Activated CD4-positive, alpha-beta T cell treated with anti-CD3 and anti-CD28 coated beads for 24 hours (primary cell): ENCODE measurements around the gene CXCL9.
"Not testable (repeated sequence)": the region's sequence is repeated elsewhere in the genome, so short reads cannot be mapped to it uniquely, and the experiment has no call there.

Experiments used
- DNase-seq, 2 donors: peaks; one replicate each; pipeline ENCODE4 v3.0.0-alpha.2; 2020; ENCODE audit warnings: low read depth in 2 of 2

The CXCL9 gene

DNA sequence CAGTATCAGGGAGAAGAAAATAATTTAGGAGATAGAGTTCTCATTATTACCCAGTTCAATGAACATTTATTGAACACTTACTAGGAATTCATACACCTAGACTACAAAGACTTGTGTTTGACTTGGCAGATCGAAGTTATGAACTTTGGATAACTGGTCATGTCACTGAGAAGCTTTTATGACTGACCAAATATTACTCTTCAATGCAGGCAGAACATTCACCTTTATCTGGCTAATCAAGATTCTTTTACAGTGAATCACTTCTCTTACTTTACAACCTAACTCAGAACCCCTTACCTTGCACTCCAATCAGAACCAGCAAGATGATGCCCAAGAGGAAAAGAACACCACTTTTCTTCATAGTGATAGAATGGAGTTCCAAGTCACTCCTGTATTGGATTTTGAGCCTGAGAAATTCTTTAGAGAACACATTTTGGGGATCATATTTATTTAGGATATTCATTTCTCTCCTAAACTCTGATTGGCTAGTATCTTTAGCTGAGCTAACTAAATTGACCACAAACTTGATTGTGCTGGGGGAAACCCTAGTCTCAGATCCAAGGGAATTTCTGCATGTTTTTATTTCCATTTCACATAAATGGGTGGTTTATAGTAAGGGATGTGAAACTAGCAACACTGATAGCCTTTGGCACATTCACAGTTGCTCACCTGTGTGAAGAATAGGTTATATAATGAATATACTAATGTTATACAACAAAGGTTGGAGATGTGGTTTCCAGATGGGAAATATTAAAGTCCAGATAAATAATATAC is at the start of gene CXCL9:
Gene CXCL9 (minus strand): TSS at position 421 of the 774 bp plus-strand sequence. CDS start 60 bp downstream, at position 361.
- no peak for DNase-seq

DNA sequence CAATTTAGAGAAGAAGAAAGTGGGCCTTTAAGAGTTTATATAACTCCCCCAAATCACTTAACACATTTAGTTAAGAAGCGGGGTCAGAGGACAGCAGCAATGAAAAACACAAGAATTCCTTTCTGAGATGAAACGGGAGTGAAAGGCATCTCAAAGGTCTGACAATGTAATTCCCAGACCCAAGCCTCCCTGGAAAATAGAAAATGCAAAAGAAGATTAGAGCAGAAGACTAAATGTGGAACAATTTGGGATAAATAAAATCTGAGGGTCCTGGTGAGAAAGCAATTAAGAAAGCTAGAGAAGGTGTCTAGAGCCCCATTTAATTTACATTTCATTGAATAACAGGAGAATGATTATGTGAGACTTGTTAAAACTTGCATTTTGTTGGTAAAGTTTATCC is 48.1 kb upstream of the CXCL9 start:
- no peak for DNase-seq

DNA sequence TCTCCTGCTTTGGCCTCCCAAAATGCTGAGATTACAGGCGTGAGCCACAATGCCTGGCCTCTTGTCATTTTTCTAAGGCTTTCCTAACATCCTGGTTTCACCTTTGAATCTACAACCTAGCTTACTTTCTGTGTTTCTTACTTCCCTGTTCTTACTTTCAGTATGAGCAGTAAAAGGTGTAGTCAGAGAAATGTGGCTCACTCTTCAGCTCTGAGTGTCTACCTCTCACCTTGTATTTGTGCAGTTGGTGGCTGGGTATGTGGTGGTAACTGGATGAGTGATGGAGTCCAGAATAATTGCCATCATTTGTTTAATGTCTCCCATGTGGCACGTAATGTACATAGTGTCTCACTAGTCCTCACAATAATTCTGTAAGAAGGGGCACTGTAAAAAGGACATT is 47.7 kb upstream of the CXCL9 start:
- DNase-seq: peak in 1 of 2 donors; percentile 12

DNA sequence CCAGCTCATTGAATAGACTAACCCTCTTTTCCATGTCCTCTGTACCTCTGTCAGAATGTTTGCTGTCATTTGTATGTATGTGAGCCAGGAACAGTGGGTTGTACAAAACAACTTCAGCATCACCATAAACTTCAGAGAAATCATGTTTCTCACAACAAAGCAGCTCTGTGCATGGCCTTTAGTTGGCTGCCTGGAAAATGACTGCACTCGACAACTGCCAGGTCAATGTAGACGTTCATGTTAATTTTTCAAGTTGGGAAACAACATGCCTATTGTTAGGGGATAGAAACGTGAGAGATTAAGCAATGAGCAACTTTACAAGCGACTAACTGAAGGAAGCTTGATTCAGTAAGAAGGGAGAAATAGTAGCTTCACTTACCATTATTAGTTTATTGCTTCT is 46.4 kb upstream of the CXCL9 start:
- no peak for DNase-seq

DNA sequence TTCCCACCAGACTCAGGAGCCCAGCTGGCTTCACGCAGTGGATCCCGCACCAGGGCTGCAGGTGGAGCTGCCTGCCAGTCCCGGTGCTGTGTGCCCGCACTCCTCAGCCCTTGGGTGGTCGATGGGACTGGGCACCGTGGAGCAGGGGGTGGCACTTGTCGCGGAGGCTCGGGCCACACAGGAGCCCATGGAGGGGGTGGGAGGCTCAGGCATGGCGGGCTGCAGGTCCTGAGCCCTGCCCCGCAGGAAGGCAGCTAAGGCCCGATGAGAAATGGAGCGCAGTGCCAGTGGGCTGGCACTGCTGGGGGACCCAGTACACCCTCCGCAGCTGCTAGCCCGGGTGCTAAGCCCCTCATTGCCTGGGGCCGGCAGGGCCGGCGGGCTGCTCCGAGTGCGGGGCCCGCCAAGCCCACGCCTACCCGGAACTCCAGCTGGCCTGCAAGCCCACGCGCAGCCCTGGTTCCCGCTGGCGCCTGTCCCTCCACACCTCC is 43.3 kb upstream of the CXCL9 start:
- not testable (repeated sequence) for DNase-seq

DNA sequence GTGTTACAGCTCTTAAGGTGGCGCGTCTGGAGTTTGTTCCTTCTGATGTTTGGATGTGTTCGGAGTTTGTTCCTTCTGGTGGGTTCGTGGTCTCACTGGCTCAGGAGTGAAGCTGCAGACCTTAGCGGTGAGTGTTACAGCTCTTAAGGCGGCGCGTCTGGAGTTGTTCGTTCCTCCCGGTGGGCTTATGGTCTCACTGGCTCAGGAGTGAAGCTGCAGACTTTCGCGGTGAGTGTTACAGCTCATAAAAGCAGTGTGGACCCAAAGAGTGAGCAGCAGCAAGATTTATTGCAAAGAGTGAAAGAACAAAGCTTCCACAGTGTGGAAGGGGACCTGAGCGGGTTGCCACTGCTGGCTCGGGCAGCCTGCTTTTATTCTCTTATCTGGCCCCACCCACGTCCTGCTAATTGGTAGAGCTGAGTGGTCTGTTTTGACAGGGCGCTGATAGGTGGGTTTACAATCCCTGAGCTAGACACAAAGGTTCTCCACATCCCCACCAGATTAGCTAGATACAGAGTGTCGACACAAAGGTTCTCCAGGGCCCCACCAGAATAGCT is 42.6 kb upstream of the CXCL9 start:
- DNase-seq: not testable (repeated sequence)

DNA sequence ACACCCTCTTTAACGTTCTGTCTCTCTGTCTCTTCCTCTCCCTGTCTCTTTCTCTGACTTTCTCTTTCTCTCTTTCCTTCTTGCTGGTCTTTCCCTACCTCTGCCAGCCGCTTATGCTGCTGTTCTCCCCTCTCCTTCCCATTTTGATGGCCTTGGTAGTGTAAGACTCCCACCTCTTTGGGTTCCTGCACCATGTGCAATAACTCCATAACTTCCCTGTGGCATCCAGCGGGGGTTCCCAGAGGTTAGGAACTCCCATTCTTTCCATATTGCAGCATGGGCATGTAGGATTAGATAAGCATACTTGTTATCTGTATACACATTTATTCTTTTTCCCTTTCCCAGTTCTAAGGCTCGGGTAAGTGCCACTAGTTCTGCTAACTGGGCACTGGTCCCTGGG is 37.4 kb upstream of the CXCL9 start:
- DNase-seq: not testable (repeated sequence)

DNA sequence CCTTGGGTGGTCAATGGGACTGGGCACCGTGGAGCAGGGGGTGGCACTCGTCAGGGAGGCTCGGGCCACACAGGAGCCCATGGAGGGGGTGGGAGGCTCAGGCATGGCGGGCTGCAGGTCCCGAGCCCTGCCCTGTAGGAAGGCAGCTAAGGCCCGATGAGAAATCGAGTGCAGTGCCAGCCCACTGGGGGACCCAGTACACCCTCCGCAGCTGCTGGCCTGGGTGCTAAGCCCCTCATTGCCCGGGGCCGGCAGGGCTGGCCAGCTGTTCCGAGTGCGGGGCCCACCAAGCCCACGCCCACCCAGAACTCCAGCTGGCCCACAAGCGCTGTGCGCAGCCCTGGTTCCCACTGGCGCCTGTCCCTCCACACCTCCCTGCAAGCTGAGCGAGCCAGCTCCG is 36.0 kb upstream of the CXCL9 start:
- not testable (repeated sequence) for DNase-seq

DNA sequence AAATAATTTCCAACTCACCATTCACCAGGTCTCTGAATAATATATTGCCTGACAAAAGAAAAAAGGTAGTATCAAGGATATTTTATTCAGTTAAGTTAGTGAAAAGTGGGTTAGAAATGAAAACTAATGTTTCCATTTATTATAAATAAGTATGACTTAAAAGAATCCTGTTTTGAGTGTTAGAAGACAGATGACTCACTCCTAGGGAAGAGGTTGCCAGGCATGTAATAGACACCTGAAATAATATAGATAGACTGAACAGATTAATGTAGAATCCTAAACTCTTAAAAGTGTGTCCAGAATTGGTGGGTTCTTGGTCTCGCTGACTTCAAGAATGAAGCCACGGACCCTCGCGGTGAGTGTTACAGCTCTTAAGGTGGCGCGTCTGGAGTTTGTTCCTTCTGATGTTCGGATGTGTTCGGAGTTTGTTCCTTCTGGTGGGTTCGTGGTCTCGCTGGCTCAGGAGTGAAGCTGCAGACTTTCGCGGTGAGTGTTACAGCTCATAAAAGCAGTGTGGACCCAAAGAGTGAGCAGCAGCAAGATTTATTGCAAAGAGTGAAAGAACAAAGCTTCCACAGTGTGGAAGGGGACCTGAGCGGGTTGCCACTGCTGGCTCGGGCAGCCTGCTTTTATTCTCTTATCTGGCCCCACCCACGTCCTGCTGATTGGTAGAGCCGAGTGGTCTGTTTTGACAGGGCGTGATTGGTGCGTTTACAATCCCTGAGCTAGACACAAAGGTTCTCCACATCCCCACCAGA is 35.1 kb upstream of the CXCL9 start:
- not testable (repeated sequence) for DNase-seq

DNA sequence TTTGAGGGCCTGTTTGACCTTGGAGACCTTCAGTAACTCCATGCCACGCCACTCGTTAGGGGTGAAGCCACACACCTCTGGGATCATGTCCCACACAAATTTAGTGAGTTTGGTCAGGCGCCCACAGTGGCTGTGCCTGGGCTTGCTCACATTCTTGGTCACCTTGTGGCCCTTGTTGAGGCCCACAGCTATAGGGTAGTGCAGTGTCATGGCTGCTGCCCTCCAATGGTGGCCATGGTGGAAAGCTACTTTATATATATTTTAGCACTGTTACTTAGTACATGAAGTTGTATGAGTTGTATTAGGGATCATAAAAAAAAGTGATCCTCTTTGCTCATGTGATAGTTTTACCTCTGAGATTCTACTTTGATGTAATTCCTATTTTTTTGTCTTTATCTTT is 29.5 kb upstream of the CXCL9 start:
- DNase-seq: no peak

DNA sequence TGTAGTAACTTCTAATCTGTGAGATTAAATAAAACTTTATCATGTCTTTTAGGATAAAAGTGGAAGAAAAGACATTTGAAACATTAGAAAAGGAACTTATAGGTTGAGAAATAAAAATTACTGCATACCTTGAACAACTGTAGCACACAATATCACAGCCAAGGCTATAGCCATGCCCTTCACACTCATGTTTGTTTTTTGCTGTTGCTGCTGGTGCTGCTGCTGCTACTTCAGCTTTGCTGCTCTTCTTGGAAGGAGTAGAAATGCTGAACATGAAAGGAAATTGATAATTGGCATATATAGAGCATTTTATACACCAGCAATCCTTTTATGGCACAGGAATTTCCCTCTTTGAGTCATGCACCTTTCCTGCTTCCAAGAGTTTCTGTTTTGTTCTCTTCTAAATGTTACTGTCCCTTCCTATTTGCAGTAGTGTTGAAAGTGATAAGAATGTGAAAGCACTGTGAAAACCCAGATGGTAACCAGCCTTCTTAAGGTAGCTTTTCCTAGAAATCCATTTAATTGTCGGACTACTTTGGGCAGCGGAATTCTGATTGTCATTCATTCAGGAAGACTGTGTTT is 28.6 kb upstream of the CXCL9 start, which contains the start of gene CXCL11:
Gene CXCL11 (minus strand): TSS at position 272 of the 582 bp plus-strand sequence. CDS start 83 bp downstream, at position 189.
- no peak for DNase-seq

DNA sequence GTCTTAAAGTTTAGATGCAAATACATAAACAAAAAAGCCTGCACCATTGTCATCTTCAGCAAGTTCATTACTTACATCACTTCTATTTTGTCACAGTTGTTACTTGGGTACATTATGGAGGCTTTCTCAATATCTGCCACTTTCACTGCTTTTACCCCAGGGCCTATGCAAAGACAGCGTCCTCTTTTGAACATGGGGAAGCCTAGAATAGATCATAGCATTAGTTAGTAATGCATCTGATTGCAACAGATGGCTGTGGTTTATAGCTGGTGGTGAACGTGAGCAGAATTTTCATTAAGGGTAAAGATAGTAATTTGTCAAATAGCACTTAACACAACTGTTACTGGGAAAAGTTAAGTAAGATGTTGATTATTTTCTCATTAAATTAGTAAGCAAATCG is 27.8 kb upstream of the CXCL9 start:
- no peak for DNase-seq

DNA sequence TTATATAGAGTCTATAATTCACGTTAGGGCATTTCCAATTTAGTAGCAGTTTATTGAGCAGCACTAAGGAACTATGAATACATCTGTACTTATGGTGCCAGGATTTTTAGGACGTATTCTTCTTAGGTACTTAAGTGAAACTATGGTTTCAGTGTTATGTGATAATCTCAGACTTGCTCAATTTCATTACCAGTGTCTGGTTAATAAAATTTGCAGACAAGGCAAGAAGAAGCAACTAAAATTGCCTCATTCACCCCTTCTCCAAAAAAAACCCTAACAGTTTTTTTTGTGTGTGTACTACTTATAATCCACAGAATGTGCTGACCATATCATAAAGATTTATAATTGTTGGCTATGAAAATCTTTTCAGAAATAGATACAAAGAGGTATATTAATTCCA is 22.0 kb upstream of the CXCL9 start:
- DNase-seq: no peak

DNA sequence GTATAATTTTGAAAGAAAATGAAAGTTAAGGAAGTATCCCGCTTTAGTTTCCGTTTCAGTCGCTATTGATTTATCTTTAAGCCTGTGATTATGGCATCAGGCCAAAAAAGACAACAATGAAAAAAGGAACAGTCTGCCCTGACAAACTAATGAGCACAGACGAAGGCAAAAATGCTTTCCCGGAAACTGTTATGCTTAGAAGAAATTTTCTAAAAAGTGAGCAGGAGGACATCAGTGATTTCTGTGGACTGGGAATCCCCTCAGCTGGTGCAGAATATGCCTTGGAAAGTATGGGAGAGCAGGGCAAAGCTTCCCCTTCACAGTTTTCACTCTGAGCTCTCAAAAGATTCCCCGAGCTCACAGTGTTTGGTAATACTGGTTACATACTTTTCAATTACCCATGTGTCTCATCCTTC is 21.0 kb upstream of the CXCL9 start:
- DNase-seq: no peak

DNA sequence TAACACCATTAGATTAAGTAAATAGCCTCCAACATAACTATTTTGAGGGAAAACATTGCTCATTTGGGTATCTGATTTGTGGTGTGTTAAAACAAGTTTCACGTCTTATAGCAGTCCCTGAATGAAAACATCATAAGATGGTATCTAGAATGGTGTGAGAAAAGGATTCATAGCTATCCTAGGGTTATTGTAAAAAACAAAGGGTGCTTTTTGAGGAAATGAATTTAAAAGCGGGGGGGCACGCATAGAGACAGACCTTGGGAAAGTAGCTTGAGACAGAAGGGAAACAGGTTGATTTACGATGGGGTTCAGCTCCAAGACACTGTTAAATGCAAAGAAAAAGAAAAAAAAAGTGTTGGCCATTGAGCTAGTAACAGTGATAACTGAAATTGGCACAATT is 16.8 kb upstream of the CXCL9 start:
- no peak for DNase-seq

DNA sequence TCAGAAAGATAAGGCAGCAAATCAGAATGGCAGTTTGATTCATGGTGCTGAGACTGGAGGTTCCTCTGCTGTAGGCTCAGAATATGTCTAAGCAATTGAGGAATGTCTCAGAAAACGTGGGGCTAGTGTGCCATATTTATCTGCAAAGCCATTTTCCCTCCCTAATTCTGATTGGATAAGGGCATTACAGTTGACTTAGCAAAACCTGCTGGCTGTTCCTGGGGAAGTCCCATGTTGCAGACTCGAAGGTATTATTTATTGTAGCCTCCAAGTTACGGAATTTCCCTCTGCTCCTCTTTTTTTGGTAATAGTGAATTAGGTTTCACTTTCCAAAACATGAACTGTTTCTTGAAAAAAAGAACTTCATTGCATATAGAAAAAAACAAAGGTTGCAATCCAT is 16.1 kb upstream of the CXCL9 start, which contains the start of gene CXCL10:
Gene CXCL10 (minus strand): TSS at position 109 of the 400 bp plus-strand sequence. CDS start 66 bp downstream, at position 43.
- DNase-seq: no peak

DNA sequence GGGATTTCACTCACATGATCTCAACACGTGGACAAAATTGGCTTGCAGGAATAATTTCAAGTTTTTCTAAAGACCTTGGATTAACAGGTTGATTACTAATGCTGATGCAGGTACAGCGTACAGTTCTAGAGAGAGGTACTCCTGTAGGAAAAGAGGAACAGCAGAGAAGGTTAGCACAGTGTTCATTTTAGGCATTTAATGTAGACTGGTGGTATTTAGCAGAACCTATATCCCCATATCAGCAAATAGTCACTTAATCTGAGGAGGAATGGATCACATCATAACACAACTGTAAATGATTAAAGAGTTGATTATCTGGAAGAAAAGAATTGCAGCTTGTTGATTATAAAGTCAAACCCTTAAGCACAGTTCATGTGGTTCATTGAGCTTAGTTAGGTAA is 15.4 kb upstream of the CXCL9 start:
- no peak for DNase-seq

DNA sequence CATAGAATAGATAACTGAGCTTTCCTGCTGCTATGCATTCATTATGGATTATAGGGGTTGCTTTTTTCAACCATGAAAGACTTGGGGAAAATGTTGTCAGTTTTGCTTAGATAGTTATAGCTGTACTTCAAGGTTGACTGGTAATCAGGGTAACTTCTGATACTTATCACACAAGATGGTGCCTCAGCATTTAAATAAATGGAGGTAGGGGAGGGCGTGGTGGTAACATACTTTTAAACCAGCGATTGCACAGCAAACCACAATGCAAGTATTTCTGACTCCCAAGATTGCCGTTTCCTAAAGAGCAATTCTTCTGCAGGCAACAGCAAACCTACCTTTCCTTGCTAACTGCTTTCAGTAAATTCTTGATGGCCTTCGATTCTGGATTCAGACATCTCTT is 14.7 kb upstream of the CXCL9 start:
- no peak for DNase-seq

DNA sequence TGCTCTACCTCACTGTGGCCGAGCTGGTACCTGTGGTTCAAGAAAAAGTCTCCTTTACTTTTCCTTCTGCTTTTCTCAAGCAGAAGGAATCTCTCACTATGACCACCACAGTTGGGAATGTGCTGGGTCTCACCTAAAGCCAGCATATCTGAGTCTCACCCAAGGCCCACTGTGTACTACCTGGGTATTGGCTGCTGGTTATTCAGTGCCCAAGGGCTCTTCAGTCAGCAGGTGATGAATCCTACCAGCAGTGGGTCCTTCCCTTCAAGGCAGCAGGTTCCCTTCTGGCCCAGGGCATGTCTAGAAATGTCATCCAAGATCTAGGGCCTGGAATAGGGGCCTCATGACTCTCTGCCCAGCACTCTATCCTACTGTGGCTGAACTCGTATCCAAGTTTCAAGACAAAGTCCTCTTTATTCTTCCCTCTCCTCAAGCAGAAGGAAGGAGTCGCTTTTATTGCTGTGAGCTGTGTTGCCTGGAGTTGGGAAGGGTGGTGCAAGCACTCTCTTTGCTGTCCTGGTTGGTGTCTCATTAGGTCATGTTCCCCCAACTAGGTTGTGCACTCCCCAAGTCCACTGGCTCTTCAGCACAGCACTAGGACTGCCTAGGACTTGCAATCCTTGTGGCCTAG is 9.9 kb upstream of the CXCL9 start:
- DNase-seq: no peak

DNA sequence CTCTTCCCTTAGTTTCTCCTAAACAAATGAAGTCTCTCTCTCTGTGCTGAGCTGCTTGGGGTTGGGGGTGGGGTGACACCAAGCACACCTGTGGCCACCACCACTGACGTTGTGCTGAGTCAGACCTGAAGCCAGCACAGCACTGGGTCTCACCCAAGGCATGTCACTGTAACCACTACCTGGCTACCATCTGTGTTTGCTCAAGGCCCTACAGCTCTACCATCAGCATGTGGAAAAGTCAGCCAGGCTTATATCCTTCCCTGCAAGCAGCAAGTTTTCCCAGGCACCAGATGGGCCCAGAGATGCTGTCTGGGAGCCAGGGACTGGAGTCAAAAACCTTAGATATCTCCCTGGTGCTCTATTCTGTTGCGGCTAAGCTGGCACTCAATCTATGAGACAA is 9.1 kb upstream of the CXCL9 start:
- DNase-seq: no peak

DNA sequence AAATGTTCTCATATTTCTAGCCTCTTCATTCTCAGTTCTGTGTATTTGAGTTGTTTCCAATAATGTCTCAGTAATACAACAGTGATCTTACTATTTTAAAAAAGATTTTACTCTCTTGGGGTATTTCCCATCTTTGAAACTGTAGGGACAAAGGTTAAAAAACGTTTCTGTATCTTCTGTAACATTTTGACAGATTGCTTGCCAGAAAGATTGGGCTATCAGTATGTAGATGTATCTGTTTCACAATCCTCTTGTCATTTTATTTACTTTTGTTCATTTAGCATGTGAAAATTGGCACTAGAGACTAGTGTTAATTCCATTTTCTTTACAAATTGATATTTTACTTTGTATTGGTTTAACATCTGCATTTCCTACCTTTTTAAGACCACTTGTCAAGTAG is 6.2 kb upstream of the CXCL9 start:
- DNase-seq: no peak

DNA sequence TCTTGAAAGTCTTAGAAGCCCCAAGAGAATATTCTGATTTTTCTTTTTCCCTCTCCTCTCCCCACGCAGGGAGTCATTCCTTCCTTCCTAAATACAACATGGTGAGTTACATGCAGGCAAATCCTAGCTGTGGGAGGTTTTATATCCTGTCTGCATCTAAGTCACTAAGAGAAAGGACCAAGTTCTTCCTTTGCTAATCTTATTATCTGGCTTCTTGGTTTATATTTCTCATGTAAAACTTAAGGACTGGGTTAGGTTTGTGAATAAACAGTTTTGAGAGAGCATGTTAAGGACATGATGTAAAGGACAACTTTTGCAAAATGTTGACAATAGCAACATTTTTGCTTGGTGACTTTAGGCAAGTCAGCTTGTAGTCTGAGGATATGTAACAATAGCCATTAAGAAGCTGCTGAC is 5.1 kb upstream of the CXCL9 start:
- no peak for DNase-seq
